ENCODE data around the gene PIP4K2A. TPM values are rescaled to one million over a fixed set of nuclear protein-coding genes. Genes with fewer than 3 reads are reported as not detected.
"Not testable (repeated sequence)": the region's sequence is repeated elsewhere in the genome, so short reads cannot be mapped to it uniquely, and the experiment has no call there.

The PIP4K2A gene
- total RNA-seq, 2 experiments from 2014 or later = 108 to 115 TPM

GRCh38 chr10:22536620-22537019 lies 177.8 kb downstream of the PIP4K2A start:
- no peak for TF ChIP-seq CTCF (IDR thresholded peaks at IDR 0.05)
- H3K9me3 Mint-ChIP-seq = no peaks in the 10 kb centered on the region
- H3K27me3 Mint-ChIP-seq = no peaks in the 10 kb centered on the region
- H3K27ac Mint-ChIP-seq = no peak overlapping the region
- DNase-seq (no peak), ATAC-seq (no peak)
- POLR2A ChIA-PET = interaction anchor here (1.2 kb wide), 1 partner anchor 11 kb away, joined by 3 read pairs; no protein-coding TSS in a partner anchor
- H3K36me3 Mint-ChIP-seq (ENCODE audit: low read depth) = peaks cover 59% of the 10 kb centered on the region
- intact Hi-C loops (cut with micrococcal nuclease) = no loop called here
- CTCF ChIA-PET = no interaction called here
- peaks cover 5% of the 10 kb centered on the region for H3K4me1 Mint-ChIP-seq (ENCODE audit: low read depth)
- H3K4me3 Mint-ChIP-seq = no peak overlapping the region

DNA sequence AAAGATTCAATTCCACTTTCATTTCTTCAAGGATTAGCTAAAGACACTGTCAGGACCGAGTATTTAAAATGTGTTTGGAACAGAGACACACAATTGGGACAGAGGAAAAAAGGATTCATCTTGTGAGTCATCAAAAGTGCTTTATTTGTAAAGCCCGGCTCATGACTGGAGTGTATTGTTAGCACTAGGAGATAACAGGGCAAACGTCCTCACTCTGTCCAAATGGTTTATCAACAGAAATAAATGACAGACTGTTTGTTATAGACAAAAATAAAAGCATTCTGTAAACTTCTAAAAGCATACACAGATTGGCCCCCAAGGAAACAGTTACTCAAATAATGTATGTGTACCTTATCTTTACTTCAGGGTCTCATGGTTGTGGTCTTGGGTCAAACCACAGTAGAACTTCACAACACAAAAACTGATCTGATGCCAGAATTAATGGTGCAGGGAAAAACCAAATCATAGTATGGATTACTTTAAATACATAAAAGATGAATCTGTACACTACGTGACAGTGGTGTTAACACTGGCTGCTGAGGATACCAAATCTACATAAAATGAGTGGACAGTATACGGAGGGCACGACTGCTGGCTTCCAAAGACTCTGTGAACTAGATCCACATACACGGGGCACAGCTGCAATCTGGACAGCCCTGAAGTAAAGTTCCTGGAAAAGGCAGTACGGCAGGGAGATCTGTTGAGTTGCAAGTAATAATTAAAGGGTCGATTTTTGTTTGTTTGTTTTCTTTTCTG lies 179.4 kb downstream of the PIP4K2A start:
- intact Hi-C loops (cut with micrococcal nuclease) = no loop called here
- peaks cover 5% of the 10 kb centered on the region for H3K4me1 Mint-ChIP-seq (ENCODE audit: low read depth)
- no peaks in the 10 kb centered on the region for H3K27me3 Mint-ChIP-seq
- CTCF ChIA-PET = no interaction called here
- peaks cover 52% of the 10 kb centered on the region for H3K36me3 Mint-ChIP-seq (ENCODE audit: low read depth)
- H3K9me3 Mint-ChIP-seq = no peaks in the 10 kb centered on the region
- DNase-seq (no peak), ATAC-seq (no peak)
- no peak for TF ChIP-seq CTCF (IDR thresholded peaks at IDR 0.05)
- no peak overlapping the region for H3K4me3 Mint-ChIP-seq
- H3K27ac Mint-ChIP-seq = peak overlapping the region; percentile 6
- POLR2A ChIA-PET = no interaction called here

DNA sequence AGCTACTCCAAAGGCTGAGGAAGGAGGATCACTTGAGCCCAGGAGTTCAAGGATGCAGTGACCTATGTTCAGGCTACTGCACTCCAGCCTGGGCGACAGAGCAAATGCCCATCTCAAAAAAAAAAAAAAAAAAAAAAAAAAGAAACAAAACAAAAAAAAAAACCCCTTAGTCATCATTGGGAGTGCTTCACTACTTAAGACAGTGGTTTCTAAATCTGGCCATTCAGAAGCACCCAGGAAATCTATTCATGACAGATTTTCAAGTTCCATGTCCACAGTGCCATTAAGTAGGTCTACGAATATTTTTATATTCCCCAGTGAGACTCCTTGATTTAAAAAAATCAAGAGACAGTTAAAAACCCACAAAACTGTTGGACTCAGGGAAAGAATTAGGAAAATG lies 182.9 kb downstream of the PIP4K2A start:
- intact Hi-C loops (cut with micrococcal nuclease) = no loop called here
- Mint-ChIP-seq H3K9me3 (peaks cover 4% of the 10 kb centered on the region), H3K4me1 (ENCODE audit: low read depth) (peaks cover 5% of the 10 kb centered on the region), H3K4me3 (no peak overlapping the region), H3K36me3 (ENCODE audit: low read depth) (peaks cover 20% of the 10 kb centered on the region), H3K27me3 (peaks cover under 1% of the 10 kb centered on the region), H3K27ac (no peak overlapping the region)
- POLR2A ChIA-PET = no interaction called here
- CTCF ChIA-PET = no interaction called here
- DNase-seq = no peak
- TF ChIP-seq CTCF (IDR thresholded peaks at IDR 0.05) = no peak
- ATAC-seq = no peak

- H3K27ac Mint-ChIP-seq = no peak overlapping the region
- ATAC-seq (no peak), DNase-seq (no peak)
- CTCF ChIA-PET = interaction anchor here (1.3 kb wide), 1 partner anchor 458 kb away, joined by 3 read pairs; no protein-coding TSS in a partner anchor
- peaks cover 16% of the 10 kb centered on the region for H3K36me3 Mint-ChIP-seq (ENCODE audit: low read depth)
- TF ChIP-seq CTCF (IDR thresholded peaks at IDR 0.05) = no peak
- POLR2A ChIA-PET = interaction anchor here (1.1 kb wide), 1 partner anchor 13 kb away, joined by 3 read pairs; no protein-coding TSS in a partner anchor
- peaks cover 1% of the 10 kb centered on the region for H3K27me3 Mint-ChIP-seq
- intact Hi-C loops (cut with micrococcal nuclease) = no loop called here
- H3K9me3 Mint-ChIP-seq = peaks cover 4% of the 10 kb centered on the region
- H3K4me1 Mint-ChIP-seq (ENCODE audit: low read depth) = peaks cover 5% of the 10 kb centered on the region
- H3K4me3 Mint-ChIP-seq = no peak overlapping the region
Measured at GRCh38 chr10:22531008-22531407, 183.4 kb downstream of the PIP4K2A start.

DNA sequence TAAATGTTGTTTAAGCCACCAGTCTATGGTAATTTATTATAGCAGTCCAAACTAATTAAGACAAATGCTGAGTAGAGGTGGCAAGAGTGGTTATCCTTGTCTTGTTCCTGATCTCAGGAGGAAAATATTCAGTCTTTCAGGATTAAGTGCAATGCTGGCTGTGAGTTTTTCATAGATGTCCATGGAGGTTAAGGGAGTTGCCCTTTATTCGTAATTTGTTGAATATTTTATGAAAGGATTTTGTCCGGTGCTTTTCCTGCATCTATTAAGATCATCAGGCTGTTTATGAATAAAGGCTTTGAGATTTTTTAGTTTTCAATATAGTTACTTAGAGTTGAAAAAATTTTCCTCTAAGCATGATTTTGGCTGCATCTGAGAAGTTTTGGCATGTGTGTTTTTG lies 186.9 kb downstream of the PIP4K2A start:
- ChIA-PET CTCF (no interaction called here), POLR2A (no interaction called here)
- H3K27ac Mint-ChIP-seq = no peak overlapping the region
- TF ChIP-seq CTCF (IDR thresholded peaks at IDR 0.05) = no peak
- no peak for ATAC-seq
- peaks cover 25% of the 10 kb centered on the region for H3K9me3 Mint-ChIP-seq
- H3K36me3 Mint-ChIP-seq (ENCODE audit: low read depth) = peaks cover 3% of the 10 kb centered on the region
- H3K4me1 Mint-ChIP-seq (ENCODE audit: low read depth) = no peaks in the 10 kb centered on the region
- DNase-seq = no peak
- H3K4me3 Mint-ChIP-seq = no peak overlapping the region
- H3K27me3 Mint-ChIP-seq = peaks cover 2% of the 10 kb centered on the region
- intact Hi-C loops (cut with micrococcal nuclease) = no loop called here

GRCh38 chr10:22524333-22524732 lies 190.0 kb downstream of the PIP4K2A start:
- intact Hi-C loops (cut with micrococcal nuclease); H3K4me3 Mint-ChIP-seq; H3K27me3 Mint-ChIP-seq; DNase-seq; ATAC-seq; H3K27ac Mint-ChIP-seq; H3K4me1 Mint-ChIP-seq (ENCODE audit: low read depth); H3K36me3 Mint-ChIP-seq (ENCODE audit: low read depth); POLR2A ChIA-PET; CTCF ChIA-PET: not testable (repeated sequence)
- peaks cover 33% of the 10 kb centered on the region for H3K9me3 Mint-ChIP-seq

DNA sequence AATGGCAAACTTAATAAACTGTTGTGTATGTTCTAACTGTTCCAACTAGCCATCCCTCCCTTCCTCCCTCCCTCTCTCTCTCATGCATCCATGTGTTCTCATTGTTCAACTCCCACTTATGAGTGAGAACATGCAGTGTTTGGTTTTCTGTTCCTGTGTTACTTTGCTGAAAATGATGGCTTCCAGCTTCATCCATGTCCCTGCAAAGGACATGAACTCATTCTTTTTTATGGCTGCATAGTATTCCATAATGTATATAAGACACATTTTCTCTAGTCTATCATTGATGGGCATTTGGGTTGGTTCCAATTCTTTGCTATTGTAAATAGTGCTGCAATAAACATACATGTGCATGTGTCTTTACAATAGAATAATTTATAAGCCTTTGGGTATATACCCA lies 193.7 kb downstream of the PIP4K2A start:
- DNase-seq; POLR2A ChIA-PET; ATAC-seq; H3K27me3 Mint-ChIP-seq; CTCF ChIA-PET; intact Hi-C loops (cut with micrococcal nuclease); H3K4me1 Mint-ChIP-seq (ENCODE audit: low read depth); H3K4me3 Mint-ChIP-seq; H3K27ac Mint-ChIP-seq; H3K36me3 Mint-ChIP-seq (ENCODE audit: low read depth): not testable (repeated sequence)
- H3K9me3 Mint-ChIP-seq = peaks cover 27% of the 10 kb centered on the region

All from activated CD8-positive, alpha-beta T cell treated with anti-CD3 and anti-CD28 coated beads for 36 hours (primary cell).